ENCODE data around the gene RAPGEF6. TPM values are rescaled to one million over a fixed set of nuclear protein-coding genes. Genes with fewer than 3 reads are reported as not detected.
A peak's percentile ranks its signal among the peaks of the same experiment; 100 is the strongest.

RAPGEF6 gene
- polyA plus RNA-seq, 1 donor (not counting 4 experiments of a cell fraction or from before 2014, with no cell fraction given), result 8.7 TPM

DNA sequence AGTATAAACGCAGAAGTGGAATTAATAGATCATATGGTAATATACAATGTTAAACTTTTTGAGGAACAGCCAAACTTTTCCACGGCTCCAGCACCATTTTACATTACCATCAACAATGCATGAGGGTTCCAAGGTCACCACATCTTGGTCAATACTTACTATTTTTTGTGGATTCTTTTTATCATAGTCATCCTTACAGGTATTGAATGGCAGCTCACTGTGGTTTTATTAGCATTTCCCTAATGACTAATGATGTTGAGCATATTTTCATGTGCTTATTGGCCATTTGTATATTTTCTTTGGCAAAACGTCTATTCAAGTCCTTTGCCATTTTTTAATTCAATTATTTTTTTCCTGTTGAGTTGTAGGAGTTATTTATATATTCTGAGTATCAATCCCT, 14.1 kb upstream of the RAPGEF6 start:
- Histone ChIP-seq H3K9me3 (ENCODE audit: control insufficient read depth, low read depth, low read length) (no peaks in the 10 kb centered on the region), H3K9me1 (ENCODE audit: control insufficient read depth, extremely low read depth, insufficient read depth, low read length) (no peaks in the 10 kb centered on the region), H3K27me3 (ENCODE audit: control insufficient read depth, extremely low read depth, insufficient read depth, low read length) (no peaks in the 10 kb centered on the region), H3K4me1 (ENCODE audit: control insufficient read depth, extremely low read depth, insufficient read depth, low read length) (peaks cover 3% of the 10 kb centered on the region), H3K36me3 (ENCODE audit: control insufficient read depth in 2 of 2, extremely low read depth in 1 of 2, insufficient read depth in 2 of 2, low read length in 2 of 2) (peaks cover 8 to 18% of the 10 kb centered on the region in 2 experiments), H3K4me3 (ENCODE audit: control insufficient read depth in 2 of 3, extremely low read depth in 1 of 3, insufficient read depth in 2 of 3, low read depth in 1 of 3, low read length in 3 of 3) (no peak overlapping the region), H4K20me1 (ENCODE audit: control insufficient read depth, extremely low read depth, insufficient read depth, low read length) (no peaks in the 10 kb centered on the region), H3K27ac (ENCODE audit: control insufficient read depth, insufficient read depth, low read length) (no peak overlapping the region), H3K79me2 (ENCODE audit: control insufficient read depth, insufficient read depth, low read length) (no peaks in the 10 kb centered on the region), H3K4me2 (ENCODE audit: control insufficient read depth, extremely low read depth, insufficient read depth, low read depth, low read length) (no peak overlapping the region), H3K9ac (ENCODE audit: control insufficient read depth, extremely low read depth, insufficient read depth, low read length) (no peak overlapping the region), H2AFZ (ENCODE audit: control insufficient read depth, low read length) (no peak overlapping the region)
- TF ChIP-seq EZH2 (IDR thresholded peaks at IDR 0.05; ENCODE audit: low read length) (no peak), CTCF (optimal IDR thresholded peaks at IDR 0.05 in 1 of 3, IDR thresholded peaks at IDR 0.05 in 1 of 3, conservative IDR thresholded peaks at IDR 0.05 in 1 of 3; ENCODE audit: extremely low read depth in 1 of 3, insufficient read depth in 2 of 3, low read length in 3 of 3) (no peak)
- DNase-seq (ENCODE audit: low read depth, low spot score) (no peak), FAIRE-seq (peak; percentile 62)
- dilution Hi-C loops (cut with MboI; ENCODE audit: extremely low pct_ligation_motif_present, low sequenced_read_pairs), result no loop called here

DNA sequence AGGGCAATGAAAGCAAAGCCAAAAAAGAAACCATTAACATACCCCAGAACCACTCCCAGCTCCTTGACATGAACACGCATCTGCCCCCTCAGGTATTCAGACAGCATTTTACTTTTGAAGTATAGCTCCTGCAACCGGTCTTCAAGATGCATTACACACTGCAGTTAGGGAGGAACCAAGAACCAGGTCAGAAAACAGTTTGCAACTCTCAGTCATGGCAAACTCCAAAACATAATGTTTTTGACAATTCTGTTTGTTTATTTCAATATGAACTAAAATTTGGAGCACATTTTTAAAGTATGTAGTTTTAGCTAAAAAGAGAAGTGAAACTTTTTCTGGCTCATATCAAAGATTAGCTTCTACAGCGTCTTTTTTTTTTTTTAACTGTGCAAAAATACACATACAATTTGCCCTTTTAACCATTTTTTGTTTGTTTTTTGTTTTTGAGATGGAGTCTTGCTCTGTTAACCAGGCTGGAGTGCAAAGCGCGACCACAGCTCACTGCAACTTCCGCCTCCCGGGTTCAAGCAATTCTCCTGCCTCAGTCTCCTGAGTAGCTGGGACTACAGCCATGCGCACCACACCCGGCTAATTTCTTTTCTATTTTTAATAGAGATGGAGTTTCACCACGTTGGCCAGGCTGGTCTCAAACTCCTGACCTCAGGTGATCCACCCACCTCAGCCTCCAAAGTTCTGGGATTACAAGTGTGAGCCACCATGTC, 12.2 kb upstream of the RAPGEF6 start:
- H3K9ac ChIP-seq (ENCODE audit: control insufficient read depth, extremely low read depth, insufficient read depth, low read length), result no peak overlapping the region
- H3K79me2 ChIP-seq (ENCODE audit: control insufficient read depth, insufficient read depth, low read length), result no peaks in the 10 kb centered on the region
- dilution Hi-C loops (cut with MboI; ENCODE audit: extremely low pct_ligation_motif_present, low sequenced_read_pairs), result no loop called here
- no peak overlapping the region for H3K4me3 ChIP-seq (ENCODE audit: control insufficient read depth in 2 of 3, extremely low read depth in 1 of 3, insufficient read depth in 2 of 3, low read depth in 1 of 3, low read length in 3 of 3)
- DNase-seq (ENCODE audit: low read depth, low spot score) (no peak), FAIRE-seq (no peak)
- H3K9me3 ChIP-seq (ENCODE audit: control insufficient read depth, low read depth, low read length), result no peaks in the 10 kb centered on the region
- TF ChIP-seq EZH2 (IDR thresholded peaks at IDR 0.05; ENCODE audit: low read length) (no peak), CTCF (optimal IDR thresholded peaks at IDR 0.05 in 1 of 3, IDR thresholded peaks at IDR 0.05 in 1 of 3, conservative IDR thresholded peaks at IDR 0.05 in 1 of 3; ENCODE audit: extremely low read depth in 1 of 3, insufficient read depth in 2 of 3, low read length in 3 of 3) (no peak)
- no peak overlapping the region for H3K4me2 ChIP-seq (ENCODE audit: control insufficient read depth, extremely low read depth, insufficient read depth, low read depth, low read length)
- H2AFZ ChIP-seq (ENCODE audit: control insufficient read depth, low read length), result no peak overlapping the region
- no peak overlapping the region for H3K27ac ChIP-seq (ENCODE audit: control insufficient read depth, insufficient read depth, low read length)
- H3K9me1 ChIP-seq (ENCODE audit: control insufficient read depth, extremely low read depth, insufficient read depth, low read length), result no peaks in the 10 kb centered on the region
- H3K27me3 ChIP-seq (ENCODE audit: control insufficient read depth, extremely low read depth, insufficient read depth, low read length), result no peaks in the 10 kb centered on the region
- H3K36me3 ChIP-seq (ENCODE audit: control insufficient read depth in 2 of 2, extremely low read depth in 1 of 2, insufficient read depth in 2 of 2, low read length in 2 of 2), result peaks cover 8 to 18% of the 10 kb centered on the region in 2 experiments
- peaks cover 3% of the 10 kb centered on the region for H3K4me1 ChIP-seq (ENCODE audit: control insufficient read depth, extremely low read depth, insufficient read depth, low read length)
- H4K20me1 ChIP-seq (ENCODE audit: control insufficient read depth, extremely low read depth, insufficient read depth, low read length), result no peaks in the 10 kb centered on the region

Measured in keratinocyte (primary cell).